A549 treated with CORT108297 at 1 μM for 4 hours (cell line): Measurements from ENCODE around the gene COPS8. TPM values are rescaled to one million over a fixed set of nuclear protein-coding genes. Genes with fewer than 3 reads are reported as not detected.

Experiments used
- total RNA-seq: library from RNA; stranded (reverse); fragments of 200-300 nt; extraction: Qiagen RNA extraction; gene quantifications from 5 replicates; pipeline ENCODE4 v1.2.3, GENCODE V29; 2022

The COPS8 gene
- 98.6 to 137 TPM (median 109 TPM) in 5 replicates for total RNA-seq

DNA sequence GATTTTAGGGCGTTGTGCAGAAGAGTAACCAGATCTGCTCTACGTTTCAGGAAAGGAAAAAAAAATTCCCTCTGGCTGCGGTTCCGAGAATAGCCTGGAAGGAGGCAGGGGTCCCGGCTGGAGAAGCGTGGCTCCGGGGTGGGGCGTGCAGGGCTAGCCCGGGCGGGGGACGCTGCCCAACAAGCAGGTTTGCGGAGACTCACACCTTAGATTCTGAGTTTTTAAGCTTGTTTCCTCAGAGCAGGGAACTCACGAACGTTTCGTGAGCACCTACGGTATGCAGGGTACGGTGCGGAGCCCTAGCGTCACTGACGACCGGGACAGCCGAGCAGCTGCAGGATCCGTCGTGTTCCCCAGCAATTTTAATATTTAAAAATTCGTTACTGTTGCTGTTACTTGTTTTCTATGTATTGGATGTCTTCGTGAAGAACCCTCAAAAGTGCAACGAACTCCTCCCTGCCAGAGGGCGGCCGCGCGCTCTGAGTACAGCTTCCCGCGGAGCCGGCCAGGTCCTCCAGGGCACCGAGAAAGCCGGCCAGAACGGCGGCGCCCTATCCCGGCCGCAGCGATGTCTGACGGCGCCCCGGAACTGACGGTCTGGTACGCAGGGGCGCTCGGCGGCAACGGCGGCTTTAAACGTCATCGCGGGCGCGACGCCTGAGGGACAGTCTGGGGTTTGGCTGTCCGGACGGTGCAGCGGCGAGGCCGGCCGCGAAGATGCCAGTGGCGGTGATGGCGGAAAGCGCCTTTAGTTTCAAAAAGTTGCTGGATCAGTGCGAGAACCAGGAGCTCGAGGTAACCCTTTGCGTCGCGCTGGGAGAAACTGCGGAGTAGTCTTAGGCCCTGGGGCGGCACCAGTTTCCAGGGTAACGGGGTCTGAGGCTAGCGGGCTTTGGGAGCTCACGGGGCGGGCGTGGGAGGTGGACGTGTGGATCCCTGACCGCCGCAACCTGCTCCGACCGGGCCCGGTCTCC is at the start of gene COPS8:
TSS of gene COPS8 (plus strand) at position 642 of the 974 bp plus-strand sequence. CDS start at position 718, 76 bp downstream.

